ENCODE results near the gene APRT. TPM values are rescaled to one million over a fixed set of nuclear protein-coding genes. Genes with fewer than 3 reads are reported as not detected.

APRT gene
- total and polyA plus RNA-seq, 9 donors = 61.2 to 83.0 (median 65.9) TPM

DNA sequence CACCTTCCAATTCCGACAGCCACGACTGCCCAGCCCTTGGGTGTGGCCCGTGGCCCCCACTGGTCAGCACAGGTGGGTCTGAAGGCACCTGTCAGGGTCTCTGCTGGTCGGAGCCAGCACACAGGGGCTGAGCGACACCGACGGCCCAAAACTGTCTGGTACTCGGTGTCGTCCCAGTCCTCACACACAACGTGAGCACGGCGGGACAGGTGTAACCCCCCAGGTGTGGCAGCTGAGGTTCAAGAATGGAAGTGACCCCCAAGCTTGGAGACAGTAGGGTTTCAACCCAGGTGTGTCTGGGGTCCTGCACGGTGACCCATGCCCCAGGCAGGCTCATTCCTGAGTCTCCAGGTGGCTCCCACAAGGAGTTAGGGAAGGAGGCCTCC lies 44.0 kb upstream of the APRT start:
- Histone ChIP-seq H3K36me3 (ENCODE audit: control insufficient read depth, insufficient read depth, low read length) (peaks cover 22% of the 10 kb centered on the region), H3K4me3 (ENCODE audit: low read length) (no peak overlapping the region), H3K4me1 (ENCODE audit: control insufficient read depth, insufficient read depth, low read length) (peaks cover 34% of the 10 kb centered on the region), H3K27me3 (ENCODE audit: control insufficient read depth, insufficient read depth, low read length) (no peaks in the 10 kb centered on the region), H3K9me3 (replicated peaks; ENCODE audit: control insufficient read depth, low read depth, low read length) (no peaks in the 10 kb centered on the region), H3K27ac (ENCODE audit: low read length) (no peak overlapping the region)
- WGBS (ENCODE audit: insufficient coverage) = 75% methylated on average over 13 of the region's 13 CpGs
- no peak for DNase-seq

GRCh38 chr16:88855176-88855575 lies 43.4 kb upstream of the APRT start:
- Histone ChIP-seq H3K4me3 (ENCODE audit: low read length) (no peak overlapping the region), H3K36me3 (ENCODE audit: control insufficient read depth, insufficient read depth, low read length) (peaks cover 21% of the 10 kb centered on the region), H3K4me1 (ENCODE audit: control insufficient read depth, insufficient read depth, low read length) (peaks cover 34% of the 10 kb centered on the region), H3K9me3 (replicated peaks; ENCODE audit: control insufficient read depth, low read depth, low read length) (no peaks in the 10 kb centered on the region), H3K27ac (ENCODE audit: low read length) (no peak overlapping the region), H3K27me3 (ENCODE audit: control insufficient read depth, insufficient read depth, low read length) (no peaks in the 10 kb centered on the region)
- no peak for DNase-seq
- WGBS (ENCODE audit: insufficient coverage) = 90% methylated on average over 5 of the region's 8 CpGs

GRCh38 chr16:88854306-88855111 lies 42.8 kb upstream of the APRT start:
- Histone ChIP-seq H3K36me3 (ENCODE audit: control insufficient read depth, insufficient read depth, low read length) (peaks cover 18% of the 10 kb centered on the region), H3K27me3 (ENCODE audit: control insufficient read depth, insufficient read depth, low read length) (no peaks in the 10 kb centered on the region), H3K27ac (ENCODE audit: low read length) (no peak overlapping the region), H3K4me1 (ENCODE audit: control insufficient read depth, insufficient read depth, low read length) (peaks cover 34% of the 10 kb centered on the region), H3K4me3 (ENCODE audit: low read length) (no peak overlapping the region), H3K9me3 (replicated peaks; ENCODE audit: control insufficient read depth, low read depth, low read length) (no peaks in the 10 kb centered on the region)
- WGBS (ENCODE audit: insufficient coverage) = 76% methylated on average over 13 of the region's 20 CpGs
- DNase-seq = no peak

DNA sequence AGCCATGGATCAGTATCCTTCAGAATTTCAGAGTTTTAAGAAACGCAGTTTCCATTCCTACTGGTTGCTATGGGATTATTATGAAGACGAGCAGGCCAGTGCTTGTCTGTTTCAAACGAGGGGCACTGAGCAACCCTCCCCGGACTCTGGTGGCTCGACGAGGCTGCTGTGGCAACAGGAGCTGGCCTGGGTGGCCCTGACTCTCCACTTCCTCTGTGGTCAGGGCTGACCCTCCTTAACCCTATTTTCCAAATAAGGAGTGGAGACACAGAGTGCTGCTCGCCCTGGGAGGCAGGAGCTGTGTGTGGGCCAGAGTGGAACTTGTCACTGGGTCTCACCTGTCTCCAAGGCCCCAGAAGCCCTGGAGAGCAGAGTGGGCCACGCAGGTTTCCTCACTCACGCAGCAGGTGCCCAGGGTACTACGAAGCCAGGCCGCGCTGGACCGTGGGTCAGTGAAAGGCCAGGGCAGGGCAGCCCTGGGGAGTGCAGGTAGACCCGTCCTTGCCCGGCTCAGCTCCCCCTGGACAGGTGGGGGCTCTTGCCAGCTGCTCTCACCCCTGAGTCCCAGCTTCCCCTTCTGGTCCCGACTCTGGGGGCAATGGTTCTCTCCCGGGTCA lies 41.7 kb upstream of the APRT start:
- Histone ChIP-seq H3K27me3 (ENCODE audit: control insufficient read depth, insufficient read depth, low read length) (no peaks in the 10 kb centered on the region), H3K9me3 (replicated peaks; ENCODE audit: control insufficient read depth, low read depth, low read length) (no peaks in the 10 kb centered on the region), H3K36me3 (ENCODE audit: control insufficient read depth, insufficient read depth, low read length) (peaks cover 13% of the 10 kb centered on the region), H3K27ac (ENCODE audit: low read length) (no peak overlapping the region), H3K4me3 (ENCODE audit: low read length) (no peak overlapping the region), H3K4me1 (ENCODE audit: control insufficient read depth, insufficient read depth, low read length) (peaks cover 33% of the 10 kb centered on the region)
- DNase-seq = no peak
- 83% methylated on average over 15 of the region's 17 CpGs for WGBS (ENCODE audit: insufficient coverage)

DNA sequence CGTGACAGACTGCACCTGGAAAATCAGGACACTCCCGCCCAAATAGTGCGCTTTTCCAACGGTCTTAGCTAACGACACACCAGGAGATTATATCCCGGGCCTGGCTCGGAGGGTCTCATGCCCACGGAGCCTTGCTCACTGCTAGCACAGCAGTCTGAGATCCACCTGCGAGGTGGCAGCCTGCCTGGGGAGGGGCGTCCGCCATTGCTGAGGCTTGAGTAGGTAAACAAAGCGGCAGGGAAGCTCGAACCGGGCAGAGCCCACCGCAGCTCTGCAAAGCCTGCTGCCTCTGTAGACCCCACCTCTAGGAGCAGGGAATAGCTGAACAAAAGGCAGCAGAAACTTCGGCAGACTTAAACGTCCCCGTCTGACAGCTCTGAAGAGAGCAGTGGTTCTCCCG lies 39.9 kb upstream of the APRT start:
- DNase-seq = no peak
- H3K4me1 ChIP-seq (ENCODE audit: control insufficient read depth, insufficient read depth, low read length) = peaks cover 22% of the 10 kb centered on the region
- peaks cover 17% of the 10 kb centered on the region for H3K36me3 ChIP-seq (ENCODE audit: control insufficient read depth, insufficient read depth, low read length)
- H3K4me3 ChIP-seq (ENCODE audit: low read length) = no peak overlapping the region
- WGBS (ENCODE audit: insufficient coverage) = 89% methylated on average over 19 of the region's 19 CpGs
- H3K27me3 ChIP-seq (ENCODE audit: control insufficient read depth, insufficient read depth, low read length) = no peaks in the 10 kb centered on the region
- no peak overlapping the region for H3K27ac ChIP-seq (ENCODE audit: low read length)
- H3K9me3 ChIP-seq (replicated peaks; ENCODE audit: control insufficient read depth, low read depth, low read length) = no peaks in the 10 kb centered on the region

- H3K27me3 ChIP-seq (ENCODE audit: control insufficient read depth, insufficient read depth, low read length) = no peaks in the 10 kb centered on the region
- H3K9me3 ChIP-seq (replicated peaks; ENCODE audit: control insufficient read depth, low read depth, low read length) = no peaks in the 10 kb centered on the region
- peaks cover 22% of the 10 kb centered on the region for H3K36me3 ChIP-seq (ENCODE audit: control insufficient read depth, insufficient read depth, low read length)
- H3K4me3 ChIP-seq (ENCODE audit: low read length) = no peak overlapping the region
- 94% methylated on average over 31 of the region's 33 CpGs for WGBS (ENCODE audit: insufficient coverage)
- H3K27ac ChIP-seq (ENCODE audit: low read length) = no peak overlapping the region
- no peak for DNase-seq
- H3K4me1 ChIP-seq (ENCODE audit: control insufficient read depth, insufficient read depth, low read length) = peaks cover 15% of the 10 kb centered on the region
Observed at GRCh38 chr16:88850531-88851199, 38.9 kb upstream of the APRT start.

- 88% methylated on average over 20 of the region's 21 CpGs for WGBS (ENCODE audit: insufficient coverage)
- H3K4me3 ChIP-seq (ENCODE audit: low read length) = no peak overlapping the region
- DNase-seq = no peak
- no peaks in the 10 kb centered on the region for H3K27me3 ChIP-seq (ENCODE audit: control insufficient read depth, insufficient read depth, low read length)
- no peak overlapping the region for H3K27ac ChIP-seq (ENCODE audit: low read length)
- no peaks in the 10 kb centered on the region for H3K9me3 ChIP-seq (replicated peaks; ENCODE audit: control insufficient read depth, low read depth, low read length)
- no peaks in the 10 kb centered on the region for H3K4me1 ChIP-seq (ENCODE audit: control insufficient read depth, insufficient read depth, low read length)
- peaks cover 22% of the 10 kb centered on the region for H3K36me3 ChIP-seq (ENCODE audit: control insufficient read depth, insufficient read depth, low read length)
Observed at GRCh38 chr16:88848557-88848956, 36.8 kb upstream of the APRT start.

- no peak overlapping the region for H3K4me3 ChIP-seq (ENCODE audit: low read length)
- no peaks in the 10 kb centered on the region for H3K9me3 ChIP-seq (replicated peaks; ENCODE audit: control insufficient read depth, low read depth, low read length)
- no peaks in the 10 kb centered on the region for H3K27me3 ChIP-seq (ENCODE audit: control insufficient read depth, insufficient read depth, low read length)
- H3K36me3 ChIP-seq (ENCODE audit: control insufficient read depth, insufficient read depth, low read length) = peaks cover 22% of the 10 kb centered on the region
- no peak overlapping the region for H3K27ac ChIP-seq (ENCODE audit: low read length)
- DNase-seq = no peak
- H3K4me1 ChIP-seq (ENCODE audit: control insufficient read depth, insufficient read depth, low read length) = no peaks in the 10 kb centered on the region
- WGBS (ENCODE audit: insufficient coverage) = 95% methylated on average over 13 of the region's 18 CpGs
Observed at GRCh38 chr16:88847654-88848053, 35.9 kb upstream of the APRT start.

- no peak overlapping the region for H3K27ac ChIP-seq (ENCODE audit: low read length)
- no peaks in the 10 kb centered on the region for H3K9me3 ChIP-seq (replicated peaks; ENCODE audit: control insufficient read depth, low read depth, low read length)
- H3K36me3 ChIP-seq (ENCODE audit: control insufficient read depth, insufficient read depth, low read length) = peaks cover 29% of the 10 kb centered on the region
- no peak overlapping the region for H3K4me3 ChIP-seq (ENCODE audit: low read length)
- DNase-seq = no peak
- no peaks in the 10 kb centered on the region for H3K27me3 ChIP-seq (ENCODE audit: control insufficient read depth, insufficient read depth, low read length)
- no peaks in the 10 kb centered on the region for H3K4me1 ChIP-seq (ENCODE audit: control insufficient read depth, insufficient read depth, low read length)
- WGBS (ENCODE audit: insufficient coverage) = 93% methylated on average over 9 of the region's 9 CpGs
Observed at GRCh38 chr16:88846088-88846487, 34.4 kb upstream of the APRT start.

GRCh38 chr16:88844419-88845036 lies 32.8 kb upstream of the APRT start:
- Histone ChIP-seq H3K36me3 (ENCODE audit: control insufficient read depth, insufficient read depth, low read length) (peaks cover 32% of the 10 kb centered on the region), H3K4me1 (ENCODE audit: control insufficient read depth, insufficient read depth, low read length) (no peaks in the 10 kb centered on the region), H3K27me3 (ENCODE audit: control insufficient read depth, insufficient read depth, low read length) (no peaks in the 10 kb centered on the region), H3K9me3 (replicated peaks; ENCODE audit: control insufficient read depth, low read depth, low read length) (no peaks in the 10 kb centered on the region), H3K4me3 (ENCODE audit: low read length) (no peak overlapping the region), H3K27ac (ENCODE audit: low read length) (no peak overlapping the region)
- 40% methylated on average over 1 of the region's 11 CpGs for WGBS (ENCODE audit: insufficient coverage)
- no peak for DNase-seq
